AG04450 (cell line): ENCODE results near the gene PPP2R2B. TPM values are rescaled to one million over a fixed set of nuclear protein-coding genes. Genes with fewer than 3 reads are reported as not detected.

Experiments used
- CTCF ChIA-PET: fragments of 300-600, 350-600 bp; formaldehyde crosslinking; extraction: SDS; loops from one replicate; lab custom pipeline; 2022; ENCODE audit warnings: antibody characterized with exemption, inconsistent platforms; lab: Charles Lee
- POLR2A ChIA-PET: fragments of 350-600 bp; formaldehyde crosslinking; extraction: SDS; loops from one replicate; lab custom pipeline; 2021; ENCODE audit warnings: antibody characterized with exemption, inconsistent platforms; lab: Yijun Ruan, JAX
- DNase-seq: peaks from one replicate; pipeline ENCODE4 v3.0.0-alpha.2; 2011; ENCODE audit warnings: low read depth, low spot score
- H3K27ac ChIP-seq: one replicate; pipeline ENCODE4 v1.5.1; 2012; ENCODE audit warnings: low read depth, low read length, control low read depth
- H3K27me3 ChIP-seq: one replicate; pipeline ENCODE4 v1.6.0; 2012; ENCODE audit warnings: low read length; ENCODE audit not compliant: control insufficient read depth, insufficient read depth
- H3K4me3 ChIP-seq: 2 replicates; pipeline ENCODE4 v1.5.1; 2011; ENCODE audit warnings: mild to moderate bottlenecking, low read depth, low read length, control low read depth
- H3K9me3 ChIP-seq: 2 replicates; pipeline ENCODE4 v1.5.1; 2012; ENCODE audit warnings: low read length; ENCODE audit not compliant: control insufficient read depth, insufficient read depth
- polyA plus RNA-seq: library from polyadenylated mRNA; depleted of rRNA; stranded (reverse); fragments of >200 nt; gene quantifications from 2 replicates; pipeline ENCODE4 v1.2.3, GENCODE V29; 2011
- TF ChIP-seq, protein P1 (sequence below): IDR thresholded peaks from 2 replicates; pipeline ENCODE4 v1.5.1; 2011; ENCODE audit warnings: low read depth, low read length, control low read depth, inconsistent platforms

The PPP2R2B gene
- polyA plus RNA-seq, 1 experiment, result not detected

GRCh38 chr5:146754621-146755020, 123.9 kb downstream of the PPP2R2B start:
- POLR2A ChIA-PET, result no interaction called here

GRCh38 chr5:146753641-146754040, 124.9 kb downstream of the PPP2R2B start:
- no peak overlapping the region for H3K4me3 ChIP-seq
- H3K27ac ChIP-seq, result no peak overlapping the region
- CTCF ChIA-PET, result no interaction called here
- no peaks in the 10 kb centered on the region for H3K27me3 ChIP-seq
- TF ChIP-seq, protein P1, sequence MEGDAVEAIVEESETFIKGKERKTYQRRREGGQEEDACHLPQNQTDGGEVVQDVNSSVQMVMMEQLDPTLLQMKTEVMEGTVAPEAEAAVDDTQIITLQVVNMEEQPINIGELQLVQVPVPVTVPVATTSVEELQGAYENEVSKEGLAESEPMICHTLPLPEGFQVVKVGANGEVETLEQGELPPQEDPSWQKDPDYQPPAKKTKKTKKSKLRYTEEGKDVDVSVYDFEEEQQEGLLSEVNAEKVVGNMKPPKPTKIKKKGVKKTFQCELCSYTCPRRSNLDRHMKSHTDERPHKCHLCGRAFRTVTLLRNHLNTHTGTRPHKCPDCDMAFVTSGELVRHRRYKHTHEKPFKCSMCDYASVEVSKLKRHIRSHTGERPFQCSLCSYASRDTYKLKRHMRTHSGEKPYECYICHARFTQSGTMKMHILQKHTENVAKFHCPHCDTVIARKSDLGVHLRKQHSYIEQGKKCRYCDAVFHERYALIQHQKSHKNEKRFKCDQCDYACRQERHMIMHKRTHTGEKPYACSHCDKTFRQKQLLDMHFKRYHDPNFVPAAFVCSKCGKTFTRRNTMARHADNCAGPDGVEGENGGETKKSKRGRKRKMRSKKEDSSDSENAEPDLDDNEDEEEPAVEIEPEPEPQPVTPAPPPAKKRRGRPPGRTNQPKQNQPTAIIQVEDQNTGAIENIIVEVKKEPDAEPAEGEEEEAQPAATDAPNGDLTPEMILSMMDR, result no peak
- H3K9me3 ChIP-seq, result no peaks in the 10 kb centered on the region; the same call in 1 of the 2 replicates
- POLR2A ChIA-PET, result no interaction called here
- DNase-seq, result no peak

More at GRCh38 chr5:146754621-146755020, 123.9 kb downstream of the PPP2R2B start:
- TF ChIP-seq, protein P1, result no peak
- DNase-seq, result no peak
- no peak overlapping the region for H3K27ac ChIP-seq
- H3K27me3 ChIP-seq, result no peaks in the 10 kb centered on the region
- CTCF ChIA-PET, result no interaction called here
- H3K9me3 ChIP-seq, result no peaks in the 10 kb centered on the region; the same call in 1 of the 2 replicates
- H3K4me3 ChIP-seq, result no peak overlapping the region

GRCh38 chr5:146751781-146752401, 126.7 kb downstream of the PPP2R2B start:
- no peak overlapping the region for H3K27ac ChIP-seq
- H3K4me3 ChIP-seq, result no peak overlapping the region
- H3K27me3 ChIP-seq, result no peaks in the 10 kb centered on the region
- no peaks in the 10 kb centered on the region; the same call in 1 of the 2 replicates for H3K9me3 ChIP-seq
- TF ChIP-seq, protein P1, result no peak
- ChIA-PET POLR2A (no interaction called here), CTCF (no interaction called here)
- DNase-seq, result no peak

GRCh38 chr5:146751054-146751453, 127.5 kb downstream of the PPP2R2B start:
- H3K27ac ChIP-seq, result no peak overlapping the region
- DNase-seq, result no peak
- TF ChIP-seq, protein P1, result no peak
- ChIA-PET CTCF (no interaction called here), POLR2A (no interaction called here)
- no peaks in the 10 kb centered on the region for H3K27me3 ChIP-seq
- no peak overlapping the region for H3K4me3 ChIP-seq
- H3K9me3 ChIP-seq, result no peaks in the 10 kb centered on the region; the same call in 1 of the 2 replicates

DNA sequence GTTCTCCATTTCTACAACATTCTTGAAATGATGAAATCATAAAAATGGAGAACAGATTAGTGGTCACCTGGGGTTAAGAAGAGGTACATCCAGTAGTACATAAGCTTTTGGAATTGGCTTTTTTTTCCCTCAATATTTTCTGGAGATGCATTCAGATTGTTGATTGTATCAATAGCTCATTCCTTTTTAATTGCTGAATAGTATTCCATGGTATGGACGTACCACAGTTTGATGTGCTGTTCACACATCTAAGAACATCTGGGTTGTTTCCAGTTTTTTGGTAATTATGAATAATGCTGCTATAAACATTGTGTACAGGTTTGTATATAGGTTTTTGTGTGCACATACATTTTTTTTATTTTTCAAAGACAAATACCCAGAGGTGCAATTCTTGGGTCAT, 130.0 kb downstream of the PPP2R2B start:
- H3K27me3 ChIP-seq, result no peaks in the 10 kb centered on the region
- TF ChIP-seq, protein P1, result no peak
- ChIA-PET POLR2A (no interaction called here), CTCF (no interaction called here)
- DNase-seq, result no peak
- H3K27ac ChIP-seq, result no peak overlapping the region
- H3K4me3 ChIP-seq, result no peak overlapping the region
- no peaks in the 10 kb centered on the region; the same call in 1 of the 2 replicates for H3K9me3 ChIP-seq
